HEK293 (cell line): ENCODE results near the gene IGSF9B.

Experiments used
- SCRT2 ChIP-seq: fragments of 450-650 bp; formaldehyde crosslinking; IDR thresholded peaks from 2 replicates; pipeline ENCODE4 v1.5.1; 2016; ENCODE audit warnings: missing biosample characterization, missing genetic modification characterization
- TF ChIP-seq, protein P1 (sequence below): IDR thresholded peaks from 2 replicates; pipeline ENCODE4 v1.6.1; 2011; ENCODE audit warnings: mild to moderate bottlenecking, low read depth, low read length, borderline replicate concordance

DNA sequence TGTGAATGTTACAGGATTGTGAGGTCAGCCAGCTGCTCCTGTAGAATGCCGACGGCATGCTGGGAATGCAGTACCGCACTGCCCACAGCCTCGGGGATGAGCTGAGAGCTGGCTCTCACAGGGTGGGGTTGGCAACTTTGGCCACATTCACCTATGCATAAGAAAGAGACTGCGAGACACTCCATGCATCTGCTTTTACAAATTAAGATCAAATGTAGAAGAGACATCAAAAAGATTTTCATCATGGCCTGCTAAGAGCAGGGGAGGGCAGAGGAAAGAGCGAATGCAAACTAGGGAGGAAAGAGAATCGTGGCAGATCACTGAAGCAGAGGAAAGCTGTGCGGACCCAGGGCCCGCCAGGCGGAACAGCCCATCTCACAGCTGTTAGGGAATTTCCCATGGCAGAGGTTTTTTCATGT is 61.7 kb downstream of the IGSF9B start:
- TF ChIP-seq SCRT2 (tag by site-specific recombination), result no peak
- TF ChIP-seq, protein P1, sequence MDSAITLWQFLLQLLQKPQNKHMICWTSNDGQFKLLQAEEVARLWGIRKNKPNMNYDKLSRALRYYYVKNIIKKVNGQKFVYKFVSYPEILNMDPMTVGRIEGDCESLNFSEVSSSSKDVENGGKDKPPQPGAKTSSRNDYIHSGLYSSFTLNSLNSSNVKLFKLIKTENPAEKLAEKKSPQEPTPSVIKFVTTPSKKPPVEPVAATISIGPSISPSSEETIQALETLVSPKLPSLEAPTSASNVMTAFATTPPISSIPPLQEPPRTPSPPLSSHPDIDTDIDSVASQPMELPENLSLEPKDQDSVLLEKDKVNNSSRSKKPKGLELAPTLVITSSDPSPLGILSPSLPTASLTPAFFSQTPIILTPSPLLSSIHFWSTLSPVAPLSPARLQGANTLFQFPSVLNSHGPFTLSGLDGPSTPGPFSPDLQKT, result no peak
